Endothelial cell of umbilical vein (primary cell): ENCODE data around the gene RIN2.

Source experiments
- GATA2 ChIP-seq: IDR thresholded peaks from 2 replicates; pipeline ENCODE4 v1.7.0; 2011; ENCODE audit warnings: low read depth, mild to moderate bottlenecking, moderate library complexity, mixed read lengths, low read length; ENCODE audit not compliant: insufficient read length, insufficient read depth
- JUN ChIP-seq: IDR thresholded peaks from 2 replicates; pipeline ENCODE4 v1.6.1; 2011; ENCODE audit warnings: borderline replicate concordance, low read depth; ENCODE audit not compliant: insufficient read length, insufficient read depth
- POLR2A ChIP-seq: IDR thresholded peaks from 2 replicates; pipeline ENCODE4 v1.6.1; 2012; ENCODE audit warnings: low read depth, mild to moderate bottlenecking, control low read depth, low read length
- POLR2AphosphoS5 ChIP-seq: IDR thresholded peaks from 2 replicates; pipeline ENCODE4 v1.6.1; 2012; ENCODE audit warnings: low read depth, mild to moderate bottlenecking, control low read depth, low read length, moderate library complexity; ENCODE audit not compliant: insufficient read depth
- TF ChIP-seq, protein P1 (sequence below): IDR thresholded peaks from 2 replicates; pipeline ENCODE4 v1.6.1; 2011; ENCODE audit not compliant: insufficient read depth, insufficient read length

DNA sequence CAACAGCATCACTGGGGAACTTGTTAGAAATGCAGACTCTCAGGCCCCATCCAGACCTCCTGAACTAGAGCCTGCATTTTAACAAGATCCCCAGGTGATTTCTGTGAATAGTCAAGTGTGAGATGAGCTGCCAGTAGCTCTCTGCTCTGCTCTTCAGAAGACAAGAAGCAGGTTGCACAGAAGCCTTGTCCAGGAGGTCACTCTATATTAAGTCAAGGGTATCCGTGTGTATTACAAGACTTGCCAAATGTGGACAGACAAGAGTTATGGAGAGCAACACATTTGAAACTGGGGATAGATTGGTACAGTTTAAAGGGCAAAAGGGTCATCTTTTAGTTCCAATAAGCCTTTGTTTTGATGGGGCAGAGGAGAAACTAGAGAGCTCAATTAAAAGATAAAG, 23.2 kb upstream of the RIN2 start:
- no peak for TF ChIP-seq POLR2AphosphoS5
- no peak for TF ChIP-seq JUN
- TF ChIP-seq, protein P1, sequence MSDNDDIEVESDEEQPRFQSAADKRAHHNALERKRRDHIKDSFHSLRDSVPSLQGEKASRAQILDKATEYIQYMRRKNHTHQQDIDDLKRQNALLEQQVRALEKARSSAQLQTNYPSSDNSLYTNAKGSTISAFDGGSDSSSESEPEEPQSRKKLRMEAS = no peak
- no peak for TF ChIP-seq GATA2
- no peak for TF ChIP-seq POLR2A
